ENCODE data around the gene PMPCA. TPM values are rescaled to one million over a fixed set of nuclear protein-coding genes. Genes with fewer than 3 reads are reported as not detected.

PMPCA gene
- total and polyA plus RNA-seq, 2 donors (not counting 1 experiment from before 2014, with no cell fraction given), result 26.4 to 70.2 TPM

GRCh38 chr9:136379401-136379800 is 31.1 kb upstream of the PMPCA start:
- TF ChIP-seq CTCF (conservative IDR thresholded peaks at IDR 0.05 in 1 of 2, IDR thresholded peaks at IDR 0.05 in 1 of 2; ENCODE audit: low read depth in 1 of 2, low read length in 2 of 2) (no peak), EZH2 (IDR thresholded peaks at IDR 0.05; ENCODE audit: low read length, missing control alignments) (no peak)
- Histone ChIP-seq H3K9ac (ENCODE audit: insufficient read depth, low read length) (no peak overlapping the region), H3K4me3 (replicated peaks in 1 of 4; ENCODE audit: control extremely low read depth in 1 of 4, insufficient read depth in 1 of 4, low read depth in 3 of 4, low read length in 4 of 4) (no peak overlapping the region), H3K27ac (ENCODE audit: insufficient read depth, low read length) (no peak overlapping the region), H3K79me2 (ENCODE audit: control insufficient read depth, insufficient read depth, low read length) (no peaks in the 10 kb centered on the region), H3K27me3 (ENCODE audit: control insufficient read depth, insufficient read depth, low read length) (no peaks in the 10 kb centered on the region), H2AFZ (ENCODE audit: low read length) (no peak overlapping the region), H3K4me2 (ENCODE audit: extremely low read depth, insufficient read depth, low read length) (no peak overlapping the region), H3K36me3 (ENCODE audit: control insufficient read depth, insufficient read depth, low read length) (peaks cover 30% of the 10 kb centered on the region), H4K20me1 (ENCODE audit: control insufficient read depth, extremely low read depth, insufficient read depth, low read length) (no peaks in the 10 kb centered on the region), H3K9me3 (ENCODE audit: control insufficient read depth, insufficient read depth, low read depth, low read length) (no peaks in the 10 kb centered on the region), H3K4me1 (ENCODE audit: control insufficient read depth, extremely low read depth, insufficient read depth, low read length) (no peaks in the 10 kb centered on the region)
- DNase-seq (ENCODE audit: low read depth in 2 of 2), result no peak

- H3K79me2 ChIP-seq (ENCODE audit: control insufficient read depth, insufficient read depth, low read length), result no peaks in the 10 kb centered on the region
- TF ChIP-seq CTCF (conservative IDR thresholded peaks at IDR 0.05 in 1 of 2, IDR thresholded peaks at IDR 0.05 in 1 of 2; ENCODE audit: low read depth in 1 of 2, low read length in 2 of 2) (no peak), EZH2 (IDR thresholded peaks at IDR 0.05; ENCODE audit: low read length, missing control alignments) (no peak)
- no peak overlapping the region for H2AFZ ChIP-seq (ENCODE audit: low read length)
- H3K27ac ChIP-seq (ENCODE audit: insufficient read depth, low read length), result no peak overlapping the region
- no peak overlapping the region for H3K9ac ChIP-seq (ENCODE audit: insufficient read depth, low read length)
- no peaks in the 10 kb centered on the region for H3K9me3 ChIP-seq (ENCODE audit: control insufficient read depth, insufficient read depth, low read depth, low read length)
- H3K4me3 ChIP-seq (replicated peaks in 1 of 4; ENCODE audit: control extremely low read depth in 1 of 4, insufficient read depth in 1 of 4, low read depth in 3 of 4, low read length in 4 of 4), result no peak overlapping the region
- no peaks in the 10 kb centered on the region for H4K20me1 ChIP-seq (ENCODE audit: control insufficient read depth, extremely low read depth, insufficient read depth, low read length)
- H3K27me3 ChIP-seq (ENCODE audit: control insufficient read depth, insufficient read depth, low read length), result no peaks in the 10 kb centered on the region
- DNase-seq (ENCODE audit: low read depth in 2 of 2), result no peak
- H3K36me3 ChIP-seq (ENCODE audit: control insufficient read depth, insufficient read depth, low read length), result peaks cover 30% of the 10 kb centered on the region
- no peak overlapping the region for H3K4me2 ChIP-seq (ENCODE audit: extremely low read depth, insufficient read depth, low read length)
- H3K4me1 ChIP-seq (ENCODE audit: control insufficient read depth, extremely low read depth, insufficient read depth, low read length), result no peaks in the 10 kb centered on the region
Observed at GRCh38 chr9:136379891-136380290, 30.6 kb upstream of the PMPCA start.

- no peak for DNase-seq (ENCODE audit: low read depth in 2 of 2)
- H3K79me2 ChIP-seq (ENCODE audit: control insufficient read depth, insufficient read depth, low read length), result no peaks in the 10 kb centered on the region
- H4K20me1 ChIP-seq (ENCODE audit: control insufficient read depth, extremely low read depth, insufficient read depth, low read length), result no peaks in the 10 kb centered on the region
- no peak overlapping the region for H3K4me2 ChIP-seq (ENCODE audit: extremely low read depth, insufficient read depth, low read length)
- H3K4me1 ChIP-seq (ENCODE audit: control insufficient read depth, extremely low read depth, insufficient read depth, low read length), result no peaks in the 10 kb centered on the region
- H2AFZ ChIP-seq (ENCODE audit: low read length), result no peak overlapping the region
- H3K4me3 ChIP-seq (replicated peaks in 1 of 4; ENCODE audit: control extremely low read depth in 1 of 4, insufficient read depth in 1 of 4, low read depth in 3 of 4, low read length in 4 of 4), result no peak overlapping the region
- TF ChIP-seq CTCF (conservative IDR thresholded peaks at IDR 0.05 in 1 of 2, IDR thresholded peaks at IDR 0.05 in 1 of 2; ENCODE audit: low read depth in 1 of 2, low read length in 2 of 2) (no peak), EZH2 (IDR thresholded peaks at IDR 0.05; ENCODE audit: low read length, missing control alignments) (no peak)
- no peak overlapping the region for H3K9ac ChIP-seq (ENCODE audit: insufficient read depth, low read length)
- no peaks in the 10 kb centered on the region for H3K27me3 ChIP-seq (ENCODE audit: control insufficient read depth, insufficient read depth, low read length)
- H3K36me3 ChIP-seq (ENCODE audit: control insufficient read depth, insufficient read depth, low read length), result peaks cover 30% of the 10 kb centered on the region
- H3K27ac ChIP-seq (ENCODE audit: insufficient read depth, low read length), result no peak overlapping the region
- no peaks in the 10 kb centered on the region for H3K9me3 ChIP-seq (ENCODE audit: control insufficient read depth, insufficient read depth, low read depth, low read length)
Observed at GRCh38 chr9:136380381-136380780, 30.1 kb upstream of the PMPCA start.
